ENCODE measurements around the gene CADM1.

- TF ChIP-seq POLR2A (IDR thresholded peaks at IDR 0.05; ENCODE audit: low read depth, low read length) = no peak
- TF ChIP-seq CTCF (IDR thresholded peaks at IDR 0.05; ENCODE audit: extremely low read depth in 1 of 2, insufficient read depth in 1 of 2, low read depth in 1 of 2, low read length in 2 of 2) = no peak
- TF ChIP-seq MAX (IDR thresholded peaks at IDR 0.05; ENCODE audit: insufficient read depth, insufficient read length) = no peak
- TF ChIP-seq EZH2 (IDR thresholded peaks at IDR 0.05; ENCODE audit: borderline replicate concordance, low read depth, low read length, severe bottlenecking) = no peak
- TF ChIP-seq POLR2AphosphoS5 (IDR thresholded peaks at IDR 0.05; ENCODE audit: insufficient read depth, low read depth, low read length) = no peak
These were observed 14.9 kb upstream of the CADM1 start for GRCh38 chr11:115518983-115519628.
